ENCODE measurements around the gene ZMIZ1.

ZMIZ1 gene

GRCh38 chr10:79248341-79249185 lies 179.8 kb downstream of the ZMIZ1 start:
- Histone ChIP-seq H3K4me2 (ENCODE audit: low read depth, low read length, poor library complexity, severe bottlenecking) (no peak overlapping the region), H3K4me1 (ENCODE audit: insufficient read depth, low read length, poor library complexity, severe bottlenecking) (peaks cover 3% of the 10 kb centered on the region), H4K20me1 (ENCODE audit: insufficient read depth, low read length, poor library complexity, severe bottlenecking) (peaks cover 37% of the 10 kb centered on the region), H2AFZ (ENCODE audit: low read length) (no peak overlapping the region), H3K4me3 (ENCODE audit: low read length, poor library complexity, severe bottlenecking) (no peak overlapping the region), H3K9me2 (replicated peaks; ENCODE audit: low read depth, low read length) (no peaks in the 10 kb centered on the region), H3K9ac (ENCODE audit: low read depth, low read length, poor library complexity, severe bottlenecking) (no peak overlapping the region), H3K27me3 (ENCODE audit: insufficient read depth, low read length, poor library complexity, severe bottlenecking) (no peaks in the 10 kb centered on the region), H3K9me3 (ENCODE audit: insufficient read depth, low read depth, low read length) (no peaks in the 10 kb centered on the region), H3K36me3 (ENCODE audit: insufficient read depth, low read length) (peaks cover 53% of the 10 kb centered on the region; the same call in 1 of the 2 replicates), H3K79me2 (ENCODE audit: insufficient read depth, low read length) (peaks cover 70% of the 10 kb centered on the region), H3F3A (ENCODE audit: low read depth) (no peaks in the 10 kb centered on the region)
- TF ChIP-seq EZH2phosphoT487 (IDR thresholded peaks at IDR 0.05; ENCODE audit: borderline replicate concordance) (no peak), CTCF (conservative IDR thresholded peaks at IDR 0.05; ENCODE audit: low read length) (no peak)

GRCh38 chr10:79249186-79250121 lies 180.7 kb downstream of the ZMIZ1 start:
- peaks cover 37% of the 10 kb centered on the region for H4K20me1 ChIP-seq (ENCODE audit: insufficient read depth, low read length, poor library complexity, severe bottlenecking)
- no peak overlapping the region for H2AFZ ChIP-seq (ENCODE audit: low read length)
- H3K36me3 ChIP-seq (ENCODE audit: insufficient read depth, low read length) = peaks cover 50% of the 10 kb centered on the region; the same call in 1 of the 2 replicates
- no peaks in the 10 kb centered on the region for H3F3A ChIP-seq (ENCODE audit: low read depth)
- peaks cover 72% of the 10 kb centered on the region for H3K79me2 ChIP-seq (ENCODE audit: insufficient read depth, low read length)
- H3K4me1 ChIP-seq (ENCODE audit: insufficient read depth, low read length, poor library complexity, severe bottlenecking) = peaks cover 3% of the 10 kb centered on the region
- H3K4me2 ChIP-seq (ENCODE audit: low read depth, low read length, poor library complexity, severe bottlenecking) = no peak overlapping the region
- no peaks in the 10 kb centered on the region for H3K9me3 ChIP-seq (ENCODE audit: insufficient read depth, low read depth, low read length)
- no peak overlapping the region for H3K4me3 ChIP-seq (ENCODE audit: low read length, poor library complexity, severe bottlenecking)
- TF ChIP-seq EZH2phosphoT487 (IDR thresholded peaks at IDR 0.05; ENCODE audit: borderline replicate concordance) (no peak), CTCF (conservative IDR thresholded peaks at IDR 0.05; ENCODE audit: low read length) (no peak)
- no peaks in the 10 kb centered on the region for H3K9me2 ChIP-seq (replicated peaks; ENCODE audit: low read depth, low read length)
- no peaks in the 10 kb centered on the region for H3K27me3 ChIP-seq (ENCODE audit: insufficient read depth, low read length, poor library complexity, severe bottlenecking)
- no peak overlapping the region for H3K9ac ChIP-seq (ENCODE audit: low read depth, low read length, poor library complexity, severe bottlenecking)

GRCh38 chr10:79250259-79250658 lies 181.5 kb downstream of the ZMIZ1 start:
- Histone ChIP-seq H2AFZ (ENCODE audit: low read length) (no peak overlapping the region), H3F3A (ENCODE audit: low read depth) (no peaks in the 10 kb centered on the region), H3K9me2 (replicated peaks; ENCODE audit: low read depth, low read length) (no peaks in the 10 kb centered on the region), H4K20me1 (ENCODE audit: insufficient read depth, low read length, poor library complexity, severe bottlenecking) (peaks cover 37% of the 10 kb centered on the region), H3K9ac (ENCODE audit: low read depth, low read length, poor library complexity, severe bottlenecking) (no peak overlapping the region), H3K36me3 (ENCODE audit: insufficient read depth, low read length) (peaks cover 45% of the 10 kb centered on the region; the same call in 1 of the 2 replicates), H3K4me3 (ENCODE audit: low read length, poor library complexity, severe bottlenecking) (no peak overlapping the region), H3K27me3 (ENCODE audit: insufficient read depth, low read length, poor library complexity, severe bottlenecking) (no peaks in the 10 kb centered on the region), H3K79me2 (ENCODE audit: insufficient read depth, low read length) (peaks cover 65% of the 10 kb centered on the region), H3K4me1 (ENCODE audit: insufficient read depth, low read length, poor library complexity, severe bottlenecking) (peaks cover 3% of the 10 kb centered on the region), H3K9me3 (ENCODE audit: insufficient read depth, low read depth, low read length) (no peaks in the 10 kb centered on the region), H3K4me2 (ENCODE audit: low read depth, low read length, poor library complexity, severe bottlenecking) (no peak overlapping the region)
- TF ChIP-seq EZH2phosphoT487 (IDR thresholded peaks at IDR 0.05; ENCODE audit: borderline replicate concordance) = no peak
- TF ChIP-seq CTCF (conservative IDR thresholded peaks at IDR 0.05; ENCODE audit: low read length) = no peak

All from Loucy (cell line).